Brain microvascular endothelial cell (primary cell): ENCODE measurements around the gene LAGE3.

Experiments used
- DNase-seq: peaks from one replicate; pipeline ENCODE4 v3.0.0-alpha.2; 2020
- H3K27ac ChIP-seq: fragments of 250-450 bp; sonication (Bioruptor Pico); 2 replicates; pipeline ENCODE4 v1.5.1; 2020; ENCODE audit warnings: mild to moderate bottlenecking, moderate library complexity
- H3K27me3 ChIP-seq: fragments of 250-450 bp; sonication (Bioruptor Pico); replicated peaks from 2 replicates; pipeline ENCODE4 v1.5.1; 2020; ENCODE audit warnings: mild to moderate bottlenecking
- H3K36me3 ChIP-seq: fragments of 250-450 bp; sonication (Bioruptor Pico); replicated peaks from 2 replicates; pipeline ENCODE4 v1.5.1; 2020; ENCODE audit warnings: mild to moderate bottlenecking
- H3K4me3 ChIP-seq: 2 replicates; pipeline ENCODE4 v1.5.1; 2011; ENCODE audit warnings: low read depth, mild to moderate bottlenecking, control low read depth, low read length, moderate library complexity
- in situ Hi-C: cut with HindIII; loops from 2 replicates; pipeline ENCODE4 v1.10.0; 2017; ENCODE audit warnings: low sequenced_read_pairs, low pct_ligation_motif_present
- TF ChIP-seq, protein P1 (sequence below): IDR thresholded peaks from 2 replicates; pipeline ENCODE4 v1.5.1; 2011; ENCODE audit warnings: low read depth, mild to moderate bottlenecking, moderate library complexity, low read length, control low read depth, inconsistent platforms; ENCODE audit errors: missing control alignments

LAGE3 gene

DNA sequence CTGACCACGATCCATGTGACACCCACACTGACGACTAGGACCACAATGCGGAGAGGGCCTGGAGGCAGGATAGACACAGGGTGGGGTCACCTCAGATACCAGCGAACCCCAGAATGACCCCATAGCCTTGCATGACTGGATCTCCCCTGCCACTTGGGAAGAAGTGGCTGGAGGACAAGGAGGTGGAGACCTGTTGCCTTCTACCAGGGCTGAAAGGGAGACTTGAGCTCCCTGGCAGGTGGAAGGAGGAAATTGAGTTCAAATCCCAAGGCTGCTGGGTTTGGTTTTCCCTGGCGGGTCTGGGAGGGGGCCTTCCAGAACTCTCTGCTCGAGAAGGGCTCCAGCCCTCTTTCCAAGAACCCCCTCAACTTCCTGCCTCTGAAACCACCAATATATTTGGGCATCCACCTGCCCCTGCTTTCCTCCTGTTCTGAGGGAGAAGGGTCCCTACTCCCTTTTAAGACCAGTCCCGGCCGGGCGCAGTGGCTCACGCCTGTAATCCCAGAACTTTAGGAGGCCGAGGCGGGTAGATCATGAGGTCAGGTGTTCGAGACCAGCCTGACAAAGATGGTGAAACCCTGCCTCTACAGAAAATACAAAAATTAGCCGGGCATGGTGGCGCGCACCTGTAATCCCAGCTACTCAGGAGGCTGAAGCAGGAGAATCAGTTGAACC is 33.9 kb upstream of the LAGE3 start:
- no peak for DNase-seq
- no peaks in the 10 kb centered on the region for H3K36me3 ChIP-seq
- no peak overlapping the region for H3K4me3 ChIP-seq
- no peak overlapping the region for H3K27ac ChIP-seq
- TF ChIP-seq, protein P1, sequence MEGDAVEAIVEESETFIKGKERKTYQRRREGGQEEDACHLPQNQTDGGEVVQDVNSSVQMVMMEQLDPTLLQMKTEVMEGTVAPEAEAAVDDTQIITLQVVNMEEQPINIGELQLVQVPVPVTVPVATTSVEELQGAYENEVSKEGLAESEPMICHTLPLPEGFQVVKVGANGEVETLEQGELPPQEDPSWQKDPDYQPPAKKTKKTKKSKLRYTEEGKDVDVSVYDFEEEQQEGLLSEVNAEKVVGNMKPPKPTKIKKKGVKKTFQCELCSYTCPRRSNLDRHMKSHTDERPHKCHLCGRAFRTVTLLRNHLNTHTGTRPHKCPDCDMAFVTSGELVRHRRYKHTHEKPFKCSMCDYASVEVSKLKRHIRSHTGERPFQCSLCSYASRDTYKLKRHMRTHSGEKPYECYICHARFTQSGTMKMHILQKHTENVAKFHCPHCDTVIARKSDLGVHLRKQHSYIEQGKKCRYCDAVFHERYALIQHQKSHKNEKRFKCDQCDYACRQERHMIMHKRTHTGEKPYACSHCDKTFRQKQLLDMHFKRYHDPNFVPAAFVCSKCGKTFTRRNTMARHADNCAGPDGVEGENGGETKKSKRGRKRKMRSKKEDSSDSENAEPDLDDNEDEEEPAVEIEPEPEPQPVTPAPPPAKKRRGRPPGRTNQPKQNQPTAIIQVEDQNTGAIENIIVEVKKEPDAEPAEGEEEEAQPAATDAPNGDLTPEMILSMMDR, result no peak
- in situ Hi-C loops, result no loop called here
- no peaks in the 10 kb centered on the region for H3K27me3 ChIP-seq

DNA sequence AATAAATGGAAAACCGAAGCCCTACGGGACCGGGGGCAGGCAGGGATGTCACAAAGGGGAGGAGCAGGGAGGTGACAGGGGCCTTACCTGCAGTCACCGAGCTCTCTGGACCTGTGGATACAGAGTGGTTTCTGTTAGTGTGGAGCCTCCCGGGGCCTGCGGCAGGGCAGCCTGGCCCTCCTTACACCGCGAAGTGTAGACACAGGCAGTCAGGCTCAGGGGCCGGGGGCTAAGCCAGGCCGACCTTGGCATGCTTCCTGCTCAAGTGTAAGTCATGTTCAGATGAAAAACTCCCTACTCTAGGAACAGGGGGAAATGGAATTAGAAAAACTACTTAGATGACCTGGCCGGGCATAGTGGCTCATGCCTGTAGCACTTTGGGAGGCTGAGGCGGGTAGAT is 32.7 kb upstream of the LAGE3 start:
- Histone ChIP-seq H3K4me3 (no peak overlapping the region), H3K27me3 (no peaks in the 10 kb centered on the region), H3K36me3 (no peaks in the 10 kb centered on the region), H3K27ac (no peak overlapping the region)
- in situ Hi-C loops, result no loop called here
- TF ChIP-seq, protein P1, result no peak
- no peak for DNase-seq

DNA sequence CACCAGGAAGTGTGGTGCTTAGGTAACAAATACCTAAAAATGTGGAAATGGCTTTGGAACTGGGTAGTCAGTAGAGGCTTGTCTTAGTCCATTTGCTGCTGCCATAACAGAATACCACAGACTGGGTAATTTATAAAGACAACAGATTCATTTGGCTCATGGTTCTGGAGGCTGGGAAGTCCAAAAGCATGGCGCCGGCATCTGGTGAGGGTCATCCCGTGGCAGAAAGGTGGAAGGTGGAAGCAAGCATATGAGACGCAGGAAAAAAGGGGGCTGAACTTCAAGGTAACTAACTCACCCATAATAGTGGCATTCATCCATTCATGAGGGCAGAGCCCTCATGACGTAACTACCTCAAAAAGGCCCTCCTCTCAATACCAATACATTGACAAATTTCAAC is 30.4 kb upstream of the LAGE3 start:
- H3K36me3 ChIP-seq, result no peaks in the 10 kb centered on the region
- TF ChIP-seq, protein P1, result no peak
- H3K4me3 ChIP-seq, result no peak overlapping the region
- in situ Hi-C loops, result no loop called here
- no peak for DNase-seq
- no peaks in the 10 kb centered on the region for H3K27me3 ChIP-seq
- no peak overlapping the region for H3K27ac ChIP-seq

DNA sequence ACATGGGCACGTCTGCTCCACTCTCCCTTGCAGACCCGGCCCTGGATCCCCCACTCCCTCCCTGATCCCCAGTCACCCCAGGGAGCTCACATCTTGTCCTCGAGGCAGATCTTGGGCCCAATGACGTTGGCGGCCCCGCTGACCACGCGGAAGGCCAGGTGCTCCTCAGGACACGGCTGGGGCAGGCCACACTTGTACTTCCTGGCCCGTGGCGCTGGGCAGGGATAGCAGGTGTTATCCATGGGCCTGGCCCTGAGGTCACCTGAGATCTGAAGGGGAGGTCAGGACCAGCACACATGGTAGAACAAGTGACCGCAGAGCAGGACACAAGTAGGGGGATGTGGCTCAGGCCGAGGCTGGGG is 29.3 kb upstream of the LAGE3 start:
- in situ Hi-C loops, result no loop called here
- DNase-seq, result no peak

DNA sequence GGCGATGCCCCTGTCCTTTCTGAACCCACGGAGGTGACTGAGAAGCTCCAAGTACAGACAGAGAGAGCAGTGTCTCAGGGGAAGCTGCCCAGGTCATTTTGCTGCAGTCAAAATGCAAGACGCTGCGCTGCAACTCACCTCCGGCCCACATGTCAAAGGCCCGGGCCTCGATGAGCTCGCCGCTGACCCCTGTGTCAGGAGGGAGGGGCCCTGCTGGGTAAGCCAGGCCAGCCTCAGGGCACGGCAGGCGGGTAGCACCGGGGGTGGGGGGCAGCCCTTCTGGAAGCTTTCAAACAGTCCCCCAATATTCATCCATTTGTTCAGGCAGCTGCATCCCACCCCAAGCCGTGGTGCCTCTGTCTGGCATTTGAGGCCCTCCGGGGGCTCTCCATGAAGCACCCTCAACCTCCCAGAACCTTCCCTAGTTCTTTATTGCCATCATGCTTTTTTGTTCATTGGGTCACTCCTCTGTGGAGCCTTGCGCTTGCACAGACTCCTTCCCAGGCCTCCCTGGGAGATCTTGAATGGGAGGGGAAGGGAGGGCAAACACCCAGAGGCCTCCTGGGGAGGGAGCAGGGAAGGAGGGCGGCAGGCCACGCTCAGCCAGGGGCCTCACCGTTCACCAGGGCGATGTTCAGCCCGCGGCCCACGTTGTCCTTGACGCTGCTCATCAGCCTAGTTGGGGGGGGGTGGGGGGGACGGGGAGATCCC is 28.7 kb upstream of the LAGE3 start:
- in situ Hi-C loops, result no loop called here
- Histone ChIP-seq H3K27ac (no peak overlapping the region), H3K36me3 (no peaks in the 10 kb centered on the region), H3K4me3 (no peak overlapping the region), H3K27me3 (no peaks in the 10 kb centered on the region)
- TF ChIP-seq, protein P1, result no peak
- DNase-seq, result no peak

More for the DNA sequence above, 29.3 kb upstream of the LAGE3 start:
- Histone ChIP-seq H3K27ac (no peak overlapping the region), H3K4me3 (no peak overlapping the region), H3K27me3 (no peaks in the 10 kb centered on the region), H3K36me3 (no peaks in the 10 kb centered on the region)
- TF ChIP-seq, protein P1, result no peak
